Body of pancreas (tissue), 4 donors: Measurements from ENCODE around the gene N4BP2L2.

Experiments
- POLR2A ChIP-seq, 3 donors: fragments of 450-650 bp; IDR thresholded peaks; one replicate each; pipeline ENCODE4 v1.6.1; 2016; ENCODE audit warnings: antibody characterized with exemption in 3 of 3, mild to moderate bottlenecking in 2 of 3
- TF ChIP-seq, protein P1 (sequence below), 7 experiments: fragments of 450-650 bp in 4 of 7; fragments of 200-600 bp in 3 of 7; sonication (generic) in 3 of 7; IDR thresholded peaks; one replicate each; pipeline ENCODE4 v1.5.1; 2016 to 2019; ENCODE audit warnings: antibody characterized with exemption in 7 of 7

- TF ChIP-seq, protein P1, sequence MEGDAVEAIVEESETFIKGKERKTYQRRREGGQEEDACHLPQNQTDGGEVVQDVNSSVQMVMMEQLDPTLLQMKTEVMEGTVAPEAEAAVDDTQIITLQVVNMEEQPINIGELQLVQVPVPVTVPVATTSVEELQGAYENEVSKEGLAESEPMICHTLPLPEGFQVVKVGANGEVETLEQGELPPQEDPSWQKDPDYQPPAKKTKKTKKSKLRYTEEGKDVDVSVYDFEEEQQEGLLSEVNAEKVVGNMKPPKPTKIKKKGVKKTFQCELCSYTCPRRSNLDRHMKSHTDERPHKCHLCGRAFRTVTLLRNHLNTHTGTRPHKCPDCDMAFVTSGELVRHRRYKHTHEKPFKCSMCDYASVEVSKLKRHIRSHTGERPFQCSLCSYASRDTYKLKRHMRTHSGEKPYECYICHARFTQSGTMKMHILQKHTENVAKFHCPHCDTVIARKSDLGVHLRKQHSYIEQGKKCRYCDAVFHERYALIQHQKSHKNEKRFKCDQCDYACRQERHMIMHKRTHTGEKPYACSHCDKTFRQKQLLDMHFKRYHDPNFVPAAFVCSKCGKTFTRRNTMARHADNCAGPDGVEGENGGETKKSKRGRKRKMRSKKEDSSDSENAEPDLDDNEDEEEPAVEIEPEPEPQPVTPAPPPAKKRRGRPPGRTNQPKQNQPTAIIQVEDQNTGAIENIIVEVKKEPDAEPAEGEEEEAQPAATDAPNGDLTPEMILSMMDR (IDR thresholded peaks at IDR 0.05): no peak
- TF ChIP-seq POLR2A (IDR thresholded peaks at IDR 0.05): no peak
These were observed 109.1 kb downstream of the N4BP2L2 start for GRCh38 chr13:32429433-32429909.
